Activated T-cell treated with anti-CD3 and anti-CD28 coated beads for 1 hour (primary cell): ENCODE measurements around the gene EMX1.

Source experiments
- DNase-seq: peaks from one replicate; pipeline ENCODE4 v3.0.0-alpha.2; 2020; ENCODE audit warnings: low read depth

The EMX1 gene

DNA sequence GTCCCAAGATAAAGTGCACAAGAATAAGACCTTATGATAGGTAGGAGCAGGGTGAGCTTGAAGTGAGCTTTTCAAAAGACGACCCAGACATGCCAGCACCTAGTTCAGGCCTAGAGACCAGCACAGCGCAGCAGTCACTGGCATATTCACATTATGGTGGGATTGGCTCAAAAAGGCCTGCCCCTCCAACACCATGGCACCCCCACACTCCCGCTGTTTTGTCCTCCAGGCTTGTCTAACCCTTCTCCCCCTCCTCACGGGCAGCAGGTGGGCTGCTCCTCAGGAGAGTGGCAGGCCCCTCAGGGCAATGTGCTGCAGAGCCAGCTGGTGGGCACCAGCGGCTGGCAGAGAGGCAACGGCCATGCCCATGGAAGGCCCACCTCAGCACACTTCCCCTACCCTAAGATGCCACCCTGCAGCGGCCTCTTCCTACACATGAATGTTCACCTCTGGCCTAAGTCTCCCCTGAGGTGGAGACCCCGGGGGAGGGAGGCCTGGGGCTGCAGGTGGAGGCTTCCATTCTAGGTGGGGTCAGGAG lies 25.6 kb downstream of the EMX1 start:
- DNase-seq: no peak

DNA sequence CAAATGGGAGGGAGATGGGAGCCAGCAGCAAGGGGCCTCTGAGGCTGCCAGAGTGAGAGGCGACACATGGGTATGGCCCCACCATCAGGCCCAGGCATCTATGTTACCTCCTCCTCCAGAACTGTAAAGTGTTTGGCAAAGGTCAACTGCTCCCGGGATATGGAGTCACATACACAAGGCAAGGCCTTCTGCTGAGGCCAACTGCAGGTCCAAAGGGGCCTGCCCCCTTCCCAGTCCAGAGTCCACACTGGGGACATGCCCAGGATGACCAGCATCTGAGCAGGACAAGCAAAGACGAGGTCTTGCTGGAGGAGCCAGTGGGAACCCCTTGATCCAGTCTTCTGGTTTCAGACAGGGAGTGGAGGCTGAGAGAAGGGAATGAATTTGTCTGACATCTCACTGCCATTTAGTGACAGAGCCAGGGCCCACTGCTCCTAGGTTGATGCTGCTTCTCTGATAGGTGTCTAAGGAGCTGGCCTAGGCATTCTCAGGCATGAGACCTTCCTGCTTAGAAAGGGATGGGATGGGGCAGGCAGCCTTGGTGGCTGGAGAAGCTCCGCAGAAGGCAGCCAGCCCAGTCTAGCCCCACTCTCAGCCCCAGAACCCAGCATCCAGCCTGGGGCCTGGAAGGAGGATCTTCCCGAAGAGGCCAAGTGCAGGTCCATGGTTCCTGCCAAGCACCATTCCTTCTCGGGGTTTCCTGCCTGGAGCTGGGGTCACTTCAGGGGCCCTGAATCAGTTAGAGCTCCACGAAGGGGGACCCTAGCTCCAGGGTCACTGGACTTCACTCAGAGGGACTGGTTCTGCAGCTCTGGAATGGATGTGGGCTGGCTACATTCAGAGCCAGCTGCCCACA lies 26.4 kb downstream of the EMX1 start:
- DNase-seq: no peak

DNA sequence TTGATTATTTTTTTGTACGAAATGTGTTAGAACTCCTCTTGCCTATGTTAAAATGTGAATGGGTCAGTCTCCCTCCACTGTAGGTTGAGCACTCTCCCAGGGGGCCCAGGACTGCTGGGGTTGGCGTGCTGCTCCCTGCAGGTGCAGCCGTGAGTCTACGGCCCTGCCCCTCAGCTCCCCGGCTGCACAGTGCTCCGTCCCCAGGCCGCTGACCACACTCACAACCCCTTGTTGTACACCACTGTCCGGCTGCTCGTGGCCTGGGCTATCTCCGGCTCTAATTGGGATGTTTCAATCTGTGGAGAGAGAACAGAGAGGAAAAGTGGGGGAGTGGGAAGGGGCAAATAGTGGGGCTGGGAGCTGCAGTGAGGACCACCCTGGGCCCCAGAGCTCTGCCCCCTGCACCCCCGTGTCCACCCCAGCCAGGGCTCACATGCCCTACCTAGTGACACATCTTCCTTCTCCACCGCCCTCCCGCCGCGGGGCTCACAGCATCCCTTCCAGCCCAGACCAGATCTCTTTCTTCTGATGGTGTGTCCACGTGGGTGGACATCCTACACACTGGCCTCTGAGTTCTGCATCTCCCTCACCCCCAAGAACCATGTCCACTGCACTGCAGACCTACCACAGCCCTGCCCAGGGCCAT lies 27.6 kb downstream of the EMX1 start:
- DNase-seq: no peak

DNA sequence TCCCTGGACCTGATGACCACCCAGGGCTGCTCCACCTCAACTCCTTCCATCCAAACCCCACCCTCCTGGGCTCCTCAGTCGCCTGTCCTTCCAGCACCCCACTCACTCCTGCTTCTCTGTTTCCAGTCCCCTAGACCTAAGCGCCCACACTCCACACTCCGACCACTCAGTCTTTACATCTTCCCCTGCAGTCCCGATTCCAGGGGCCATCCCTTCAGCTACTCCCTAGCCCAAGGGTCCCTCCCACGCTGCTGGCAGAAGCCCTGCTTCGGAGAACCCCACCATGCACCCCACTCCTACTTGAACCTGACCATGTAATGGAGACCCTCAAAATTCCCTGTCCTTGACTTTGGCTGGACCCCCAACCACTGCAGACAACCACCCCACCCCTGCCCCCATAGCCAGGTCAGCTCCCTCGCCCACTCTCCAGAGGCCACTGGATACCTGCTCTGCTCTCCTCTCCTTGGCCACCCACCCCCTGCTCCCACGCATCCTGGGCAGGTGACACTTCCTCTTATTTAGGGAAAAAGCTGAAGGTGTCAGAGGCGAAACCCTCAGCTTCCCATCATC lies 28.2 kb downstream of the EMX1 start:
- no peak for DNase-seq

DNA sequence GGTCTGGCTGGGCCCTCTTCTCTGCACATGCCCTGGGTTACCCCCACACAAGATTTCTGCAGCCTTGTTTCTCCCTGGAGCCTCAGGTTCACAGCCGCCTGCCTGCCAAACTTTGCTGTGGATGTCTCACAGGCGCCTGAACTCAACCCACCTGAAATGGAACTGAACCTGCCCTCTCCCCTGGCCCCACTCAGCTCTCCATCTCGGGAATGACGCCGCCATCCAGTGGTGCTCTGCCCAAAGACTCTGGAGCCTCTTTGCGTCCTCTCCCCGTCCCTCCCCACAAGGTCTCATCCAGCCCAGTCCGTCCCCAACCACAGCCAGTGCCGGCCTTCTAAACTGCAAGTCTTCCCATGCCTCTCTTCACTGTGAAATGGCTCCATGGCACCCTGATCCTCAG lies 29.1 kb downstream of the EMX1 start:
- no peak for DNase-seq

DNA sequence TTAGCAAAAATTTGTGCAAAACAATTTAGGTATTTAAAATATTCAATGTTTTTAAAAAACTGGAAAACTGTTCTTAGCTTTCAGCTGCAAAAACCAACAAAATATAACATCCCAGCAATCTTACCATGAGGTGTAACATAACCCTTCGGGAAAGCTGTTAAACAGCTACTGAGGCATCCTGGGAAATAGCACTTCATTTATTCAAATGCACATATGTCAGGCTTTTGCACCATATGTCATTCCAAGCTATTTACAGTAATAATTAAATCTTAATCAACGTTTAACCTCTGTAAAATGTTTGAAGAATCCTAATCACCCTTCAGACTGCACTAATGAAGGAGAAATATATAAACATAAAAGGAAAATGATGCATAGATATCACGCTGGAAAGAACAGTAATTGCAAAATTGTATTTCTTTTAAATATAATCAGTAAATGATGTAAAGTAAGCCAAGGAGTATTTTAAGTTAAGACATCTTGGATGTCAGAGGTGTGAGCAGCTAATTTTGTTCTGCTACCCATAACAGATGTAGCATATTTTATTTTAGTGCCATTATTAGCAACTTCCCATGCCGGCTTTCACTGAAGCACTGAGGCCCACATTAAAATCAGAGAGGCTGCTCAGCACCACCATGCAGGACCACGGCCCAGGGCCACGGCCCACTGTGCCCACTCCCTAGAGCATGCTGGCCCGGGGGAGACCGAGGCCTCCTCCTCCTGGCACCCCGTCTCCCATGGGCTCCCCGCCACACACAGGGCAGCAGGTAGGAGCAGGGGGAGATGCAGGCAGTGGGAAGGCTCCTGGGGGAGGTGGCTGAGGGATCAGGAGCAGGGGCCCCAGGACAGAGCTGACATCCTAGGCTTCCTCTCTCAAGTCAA lies 30.9 kb downstream of the EMX1 start:
- no peak for DNase-seq

DNA sequence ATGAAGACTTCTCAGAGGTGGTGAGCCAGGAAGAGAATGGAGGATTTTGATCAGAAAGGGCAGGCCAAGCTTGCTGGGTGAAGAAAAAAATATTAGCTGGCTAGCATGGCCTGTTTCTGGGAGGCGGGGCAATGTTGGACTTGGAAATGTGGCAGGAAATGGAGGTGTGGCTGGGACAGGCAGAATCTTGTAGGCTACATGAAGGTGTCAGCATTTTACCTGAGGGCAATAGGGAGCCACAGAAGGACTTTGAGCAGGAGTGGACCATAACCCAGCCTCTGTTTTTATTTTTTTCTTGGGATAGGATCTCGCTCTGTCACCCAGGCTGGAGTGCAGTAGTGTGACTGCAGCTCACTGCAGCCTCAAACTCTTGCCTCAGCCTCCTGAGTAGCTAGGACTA lies 31.7 kb downstream of the EMX1 start:
- no peak for DNase-seq

DNA sequence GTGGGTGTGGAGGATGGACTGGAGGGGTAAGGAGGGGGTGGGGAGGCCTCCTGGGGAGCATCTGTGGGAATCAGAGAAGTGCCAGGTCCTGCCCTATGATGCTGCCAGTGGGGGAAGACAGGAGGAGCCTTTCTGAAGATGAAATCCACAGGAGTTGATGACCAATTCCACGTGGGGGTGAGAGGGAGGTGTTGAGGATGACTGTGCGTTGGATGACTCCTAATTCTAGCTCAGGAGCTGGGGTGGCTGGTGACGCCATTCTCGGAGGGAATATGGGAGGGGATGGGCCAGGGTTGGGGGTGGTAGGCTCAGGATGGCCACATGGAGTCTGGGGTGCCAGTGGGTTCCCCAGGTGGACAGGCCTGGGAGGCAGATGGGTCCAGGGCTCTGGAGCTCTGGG lies 32.3 kb downstream of the EMX1 start:
- DNase-seq: no peak

DNA sequence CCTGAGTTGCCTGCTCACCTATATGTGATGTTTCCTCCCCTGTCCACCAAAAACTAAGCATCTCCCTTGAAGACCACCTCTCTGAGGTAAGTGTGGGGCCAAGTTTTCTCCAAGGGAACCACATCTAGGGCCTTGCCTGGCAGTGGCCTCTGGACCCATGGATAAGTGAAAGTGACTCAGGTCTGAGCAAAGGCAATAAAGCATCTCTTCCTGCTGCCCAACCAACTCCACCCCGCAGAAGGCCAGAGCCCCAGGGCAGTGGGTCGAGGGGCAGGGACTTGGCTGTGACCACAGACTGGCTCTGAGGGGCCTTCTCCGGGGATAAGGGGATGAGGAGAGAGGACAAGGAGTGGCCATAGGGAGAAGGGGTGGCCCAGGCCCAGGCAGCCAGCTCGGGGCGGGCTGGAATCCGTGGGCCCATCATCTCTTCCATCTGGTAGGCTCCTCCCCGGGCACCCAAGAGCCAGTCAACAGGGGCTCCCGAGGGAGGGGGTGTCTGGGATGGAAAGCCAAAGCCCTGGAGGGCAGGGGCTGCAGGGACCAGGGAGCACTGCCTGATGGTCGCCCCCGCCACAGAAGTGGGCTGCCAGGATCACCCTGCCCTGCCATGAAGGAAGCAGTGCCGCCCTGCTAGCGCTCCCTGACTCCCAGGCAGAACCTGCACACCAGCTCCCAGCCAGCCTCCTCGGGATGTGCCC lies 33.4 kb downstream of the EMX1 start:
- no peak for DNase-seq

DNA sequence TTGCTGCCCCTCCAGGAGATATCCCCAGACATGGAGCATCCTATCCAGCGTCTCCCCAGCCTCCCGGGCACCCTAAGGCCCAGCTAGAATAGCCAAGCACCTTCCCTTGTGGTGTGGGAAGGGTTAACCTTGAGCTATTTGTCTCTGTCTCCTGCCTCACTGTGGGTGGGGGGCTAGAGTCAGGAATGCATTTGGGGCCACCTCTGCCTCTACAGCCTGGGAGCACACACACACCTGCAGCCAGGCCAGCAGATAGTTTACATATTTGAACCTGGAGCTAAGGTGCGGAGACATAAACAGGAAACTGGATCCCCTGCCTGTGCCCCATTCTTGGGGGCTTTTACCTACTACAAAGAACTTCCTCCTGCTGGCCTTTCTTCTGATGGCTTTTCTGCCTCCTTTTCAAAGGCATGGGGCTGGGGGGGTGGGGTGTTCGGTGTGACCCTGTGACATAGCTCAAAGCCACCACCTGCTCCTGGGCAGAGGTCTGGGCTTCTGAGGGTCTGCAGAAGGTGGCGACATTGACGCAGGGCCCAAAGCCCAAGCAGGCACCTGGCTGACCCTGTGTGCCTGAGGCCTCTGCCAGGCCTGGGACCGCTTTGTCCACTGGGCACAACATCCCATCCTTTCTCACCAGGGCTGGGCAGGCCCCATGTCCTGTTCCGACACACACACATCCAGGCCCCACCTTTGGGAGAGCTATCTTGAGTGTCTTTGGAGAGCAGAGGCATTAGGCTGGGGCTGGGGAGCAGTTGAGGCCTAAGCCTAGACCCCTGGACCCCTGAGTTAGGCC lies 34.2 kb downstream of the EMX1 start:
- no peak for DNase-seq

DNA sequence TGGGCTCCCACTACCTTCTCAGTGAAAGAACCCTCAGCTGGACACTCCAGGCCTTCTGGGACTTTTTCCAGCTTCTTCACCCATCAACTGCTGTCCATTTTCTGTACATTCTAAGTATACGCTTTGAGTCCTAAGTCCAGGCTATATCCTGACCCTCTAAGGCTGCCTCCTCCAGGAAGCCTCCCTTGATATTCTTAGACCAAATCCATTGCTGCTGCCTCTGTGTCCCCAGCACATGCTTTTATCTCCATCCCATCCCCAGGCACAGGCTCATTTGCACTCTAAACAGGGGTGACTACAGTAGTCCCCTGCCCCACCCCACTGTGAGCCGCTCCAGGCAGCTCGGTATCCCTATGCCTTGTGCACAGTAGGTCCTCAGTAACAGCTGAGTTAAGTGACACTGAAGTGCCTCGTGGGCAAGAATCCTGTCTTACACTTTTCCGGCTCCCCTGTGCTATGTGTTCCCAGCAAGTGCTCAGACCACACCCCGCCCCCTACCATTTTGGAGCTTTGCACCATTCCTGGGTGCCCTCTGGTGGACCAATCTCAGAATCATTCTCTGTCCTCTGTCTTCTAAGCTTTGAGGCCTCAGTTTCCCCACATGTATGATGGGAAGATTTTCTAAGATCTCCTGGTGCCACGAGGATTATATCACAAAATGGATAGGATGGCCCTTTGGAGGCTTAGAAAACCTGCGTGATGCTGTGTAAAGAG lies 34.9 kb downstream of the EMX1 start:
- DNase-seq: no peak

DNA sequence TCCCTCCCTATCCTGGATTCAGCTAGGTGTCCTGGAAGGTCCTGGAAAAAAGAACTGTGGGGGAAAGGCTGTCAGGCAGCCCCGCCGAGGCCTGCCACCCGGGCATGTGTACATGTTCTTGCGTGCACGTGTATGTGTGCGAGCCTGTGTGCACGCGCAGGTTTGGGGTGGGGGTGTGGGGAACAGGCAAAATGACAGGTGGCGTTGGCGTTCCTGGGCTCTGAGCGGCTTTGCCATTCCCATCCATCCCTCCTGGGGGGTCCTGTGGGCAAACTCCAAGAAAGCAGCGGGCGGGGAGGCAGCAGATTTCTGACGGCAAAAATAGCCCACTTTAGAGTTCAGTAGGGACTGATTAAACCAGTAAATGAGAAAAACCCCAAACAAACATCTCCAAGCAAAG lies 35.6 kb downstream of the EMX1 start:
- DNase-seq: no peak

DNA sequence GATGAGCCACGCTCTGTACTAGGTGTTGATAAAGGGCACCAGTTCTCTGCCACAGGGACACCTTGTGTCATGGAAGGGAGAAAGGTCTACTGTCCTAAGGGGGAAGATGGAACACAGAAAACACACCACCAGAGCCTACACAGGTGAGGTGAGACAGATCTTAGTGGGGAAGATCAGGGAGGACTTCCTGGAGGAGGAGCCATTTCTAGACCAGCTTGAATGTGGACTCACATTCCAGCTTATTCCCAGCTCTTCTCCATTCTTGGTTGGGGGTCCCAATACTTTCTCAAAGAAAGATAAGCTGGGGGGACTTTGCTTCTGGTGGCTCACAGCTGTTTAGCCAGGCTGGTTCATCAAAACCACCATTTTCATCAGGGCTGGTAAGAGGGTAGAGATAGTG lies 36.2 kb downstream of the EMX1 start:
- DNase-seq: no peak

DNA sequence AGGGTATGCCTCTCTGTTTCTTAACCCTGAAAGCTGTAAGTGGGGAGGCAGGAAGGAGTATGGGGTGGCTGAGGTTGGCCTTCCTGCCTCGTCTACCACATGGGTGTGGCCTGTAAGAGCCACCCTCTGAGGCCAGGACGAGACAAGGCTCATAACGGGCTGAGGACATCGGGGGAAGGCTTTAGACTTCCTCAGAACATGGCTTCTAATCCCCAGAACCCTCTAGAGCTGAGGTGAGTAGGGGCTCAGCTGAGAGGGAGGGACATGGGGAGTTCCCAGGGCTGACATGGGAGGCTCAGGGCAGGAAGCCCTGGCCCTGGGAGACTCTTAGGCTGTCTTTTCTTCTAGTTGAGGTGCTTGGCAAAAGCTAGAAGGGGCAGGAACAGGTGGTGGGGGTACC lies 36.7 kb downstream of the EMX1 start:
- no peak for DNase-seq

DNA sequence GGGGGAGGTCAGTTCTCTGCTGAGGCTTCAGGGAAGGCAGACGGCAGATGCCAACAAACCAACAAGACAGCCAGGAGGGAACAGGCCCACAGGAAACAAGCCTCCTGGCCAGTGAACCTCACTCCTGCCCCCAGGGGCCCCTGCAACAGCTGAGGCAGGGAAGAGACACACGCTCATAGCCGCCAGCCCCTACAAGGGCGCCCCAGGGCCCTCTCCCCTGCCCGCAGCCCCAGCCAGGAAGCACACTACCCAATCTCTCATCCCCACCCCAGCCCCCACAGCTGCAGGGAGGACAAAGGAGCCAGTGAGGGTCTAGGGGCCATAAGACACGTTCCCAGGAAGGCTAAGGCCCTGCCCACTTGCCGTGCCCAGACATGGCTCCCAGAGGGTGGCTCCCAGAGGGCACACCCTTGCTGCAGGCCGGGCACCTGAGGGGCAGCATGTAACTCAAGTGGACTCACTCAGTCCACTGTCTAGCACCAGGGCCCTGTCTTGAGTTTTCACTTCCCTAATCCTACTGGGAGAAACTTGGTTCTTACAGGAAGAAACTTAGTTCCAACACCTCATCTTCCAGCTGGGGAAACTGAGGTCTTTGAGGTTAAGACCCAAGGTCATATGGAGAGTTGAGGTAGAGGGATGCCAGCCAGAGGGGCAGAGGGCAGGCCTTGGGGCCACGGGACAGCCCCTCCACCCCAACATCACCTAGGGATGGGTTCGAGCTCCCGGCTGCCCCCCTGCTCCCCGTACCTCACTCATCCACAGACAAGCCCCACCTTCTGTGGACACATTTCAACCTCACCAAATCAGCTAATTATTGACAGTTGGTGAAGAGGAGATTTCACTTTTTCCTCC lies 37.3 kb downstream of the EMX1 start:
- DNase-seq: no peak

DNA sequence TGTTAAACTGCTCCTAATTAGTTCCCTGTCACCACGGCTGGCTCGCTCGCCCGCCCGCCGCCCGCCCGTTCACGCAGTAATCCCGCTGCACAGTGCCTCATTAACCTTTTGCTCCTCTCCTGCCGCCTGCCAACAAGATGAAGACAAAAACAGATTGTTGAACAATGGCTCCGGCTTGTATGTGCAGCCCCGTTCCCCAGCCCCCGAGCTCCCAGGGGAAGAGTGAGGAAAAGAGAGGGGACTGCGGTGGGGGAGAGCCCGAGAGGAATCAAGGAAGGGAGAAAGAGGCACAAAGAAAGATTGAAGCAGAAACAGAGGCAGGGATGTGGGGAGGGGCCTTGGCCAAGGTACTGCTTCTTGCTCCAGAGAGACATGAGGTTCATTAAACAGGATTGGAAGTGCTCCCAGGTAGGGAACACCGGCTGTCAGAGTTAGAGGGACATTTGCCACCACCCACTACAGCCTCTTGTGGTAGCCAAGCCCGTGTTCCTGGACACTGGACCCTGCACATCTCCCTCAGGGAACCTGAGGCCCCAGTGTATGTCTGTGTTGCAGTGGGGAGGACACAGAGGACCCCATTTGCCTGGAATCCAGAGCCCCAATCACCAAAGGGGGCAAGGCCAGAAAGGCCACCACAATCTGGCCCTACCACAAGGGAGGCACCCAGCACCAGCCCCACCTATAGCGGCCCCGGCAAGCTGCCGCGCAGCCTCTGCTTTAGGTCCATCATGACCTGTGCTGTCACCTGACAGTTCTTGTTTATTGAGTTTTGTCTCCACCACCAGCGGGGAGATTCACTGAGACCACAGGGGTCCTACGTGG lies 38.1 kb downstream of the EMX1 start:
- no peak for DNase-seq

DNA sequence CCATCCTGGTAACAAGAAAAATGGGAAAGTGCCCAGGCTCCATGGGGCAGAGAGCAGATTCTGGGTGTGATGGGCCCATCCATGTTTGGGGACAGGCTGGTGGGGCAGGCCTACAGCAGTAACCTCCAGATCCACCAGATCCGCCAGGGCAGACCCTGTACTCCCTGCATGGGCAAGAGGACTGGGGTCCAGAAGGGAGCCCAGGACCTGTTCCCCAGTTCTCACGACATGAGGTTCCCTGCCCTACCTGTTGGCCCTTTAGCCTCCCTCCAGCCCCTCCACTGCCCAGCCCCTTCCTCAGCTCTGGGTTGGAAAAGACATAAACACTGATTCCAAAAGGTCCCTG lies 38.7 kb downstream of the EMX1 start:
- no peak for DNase-seq

DNA sequence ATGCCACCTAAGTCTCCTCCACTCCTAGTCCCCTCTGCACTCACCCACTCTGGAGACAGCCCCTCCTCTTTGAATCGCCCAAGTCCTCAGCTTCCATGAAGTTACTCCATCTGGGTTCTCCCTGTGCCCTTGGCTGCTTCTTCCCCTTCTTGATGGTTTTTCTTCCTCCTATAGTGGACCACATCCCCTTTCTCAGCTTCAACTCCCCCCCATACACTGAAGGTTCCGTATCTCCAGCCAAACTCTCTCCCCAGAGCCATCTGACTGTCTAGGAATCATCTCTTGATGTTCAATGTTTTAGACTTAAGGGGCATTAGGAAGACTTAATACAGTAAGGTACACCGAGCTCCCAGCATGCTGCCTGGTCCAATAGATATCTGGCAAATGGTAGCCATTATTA lies 39.6 kb downstream of the EMX1 start:
- no peak for DNase-seq
